ENCODE data around the gene WDR76. TPM values are rescaled to one million over a fixed set of nuclear protein-coding genes. Genes with fewer than 3 reads are reported as not detected.
"Not testable (repeated sequence)": the region's sequence is repeated elsewhere in the genome, so short reads cannot be mapped to it uniquely, and the experiment has no call there.

WDR76 gene
- total and polyA plus RNA-seq, 7 donors = 1.2 to 11.6 (median 8.9) TPM

- Histone ChIP-seq H3K27ac (peak within 1 kb of the TSS; percentile 88 to 91 (median 90)), H3K9me3 (no peaks in the 10 kb centered on the region), H3K36me3 (peaks cover 1 to 76% (median 20%) of the 10 kb centered on the region in 4 donors), H3K4me3 (peak within 1 kb of the TSS; percentile 68 to 85 (median 80)), H3K27me3 (no peaks in the 10 kb centered on the region), H3K4me1 (peaks cover 0 to 50% (median 26%) of the 10 kb centered on the region in 4 donors)
- intact Hi-C loops (cut with DNase I) = no loop called here
- DNase-seq = no peak
- 92 to 94% methylated on average over 8 of the region's 8 CpGs for WGBS, 2 donors
- TF ChIP-seq POLR2AphosphoS5 (IDR thresholded peaks at IDR 0.05) = no peak
- no peak for TF ChIP-seq EP300 (IDR thresholded peaks at IDR 0.05)
- no peak for TF ChIP-seq POLR2A (IDR thresholded peaks at IDR 0.05)
- TF ChIP-seq CTCF (IDR thresholded peaks at IDR 0.05) = no peak
Measured at GRCh38 chr15:43799945-43800285, 26.9 kb upstream of the WDR76 start, which contains the start of gene SERINC4. Gene SERINC4 (minus strand): TSS chr15:43800220. CDS start chr15:43799986, 234 bp downstream.

GRCh38 chr15:43800286-43801141 lies 26.3 kb upstream of the WDR76 start, which contains the start of gene HYPK:
Gene HYPK (plus strand): TSS chr15:43800599. CDS start chr15:43800623, 24 bp downstream.
- Histone ChIP-seq H3K9me3 (no peaks in the 10 kb centered on the region), H3K4me3 (peak within 1 kb of the TSS; percentile 68 to 85 (median 80)), H3K4me1 (peaks cover 0 to 44% (median 21%) of the 10 kb centered on the region in 4 donors), H3K27me3 (no peaks in the 10 kb centered on the region), H3K36me3 (peaks cover 0 to 76% (median 20%) of the 10 kb centered on the region in 4 donors), H3K27ac (peak within 1 kb of the TSS; percentile 88 to 91 (median 90))
- peak in 1 of 4 donors; percentile 54 for TF ChIP-seq EP300 (IDR thresholded peaks at IDR 0.05)
- TF ChIP-seq POLR2A (IDR thresholded peaks at IDR 0.05) = peak; percentile 48 to 80
- TF ChIP-seq POLR2AphosphoS5 (IDR thresholded peaks at IDR 0.05) = peak; percentile 70 to 89 (median 86)
- TF ChIP-seq CTCF (IDR thresholded peaks at IDR 0.05) = no peak
- intact Hi-C loops (cut with DNase I) = no loop called here
- 5 to 6% methylated on average over 44 of the region's 44 CpGs for WGBS, 2 donors
- peak; percentile 98 for DNase-seq

GRCh38 chr15:43802676-43803075 lies 24.1 kb upstream of the WDR76 start:
- peaks cover 13 to 77% (median 26%) of the 10 kb centered on the region in 4 donors for H3K36me3 ChIP-seq
- WGBS, 2 donors = 96% methylated on average over 7 of the region's 7 CpGs

GRCh38 chr15:43808435-43808950 lies 18.3 kb upstream of the WDR76 start:
- no peaks in the 10 kb centered on the region for H3K4me1 ChIP-seq
- H3K9me3 ChIP-seq = no peaks in the 10 kb centered on the region
- peaks cover 61 to 100% (median 71%) of the 10 kb centered on the region in 4 donors for H3K36me3 ChIP-seq
- H3K27ac ChIP-seq = no peak overlapping the region
- no peaks in the 10 kb centered on the region for H3K27me3 ChIP-seq
- H3K4me3 ChIP-seq = no peak overlapping the region
- no peak for DNase-seq
- TF ChIP-seq CTCF (IDR thresholded peaks at IDR 0.05) (no peak), POLR2AphosphoS5 (IDR thresholded peaks at IDR 0.05) (no peak), EP300 (IDR thresholded peaks at IDR 0.05) (no peak), POLR2A (IDR thresholded peaks at IDR 0.05) (no peak)
- intact Hi-C loops (cut with DNase I) = no loop called here
- WGBS, 2 donors = 30 to 70% methylated on average over 5 of the region's 5 CpGs

More at GRCh38 chr15:43802676-43803075, 24.1 kb upstream of the WDR76 start:
- intact Hi-C loops (cut with DNase I); H3K9me3 ChIP-seq; H3K27ac ChIP-seq; H3K27me3 ChIP-seq; DNase-seq; H3K4me3 ChIP-seq: not testable (repeated sequence)
- peaks cover 0 to 26% (median 18%) of the 10 kb centered on the region in 4 donors for H3K4me1 ChIP-seq

Measured in sigmoid colon (tissue), 7 donors.